A673 (cell line): Measurements from ENCODE around the gene CA5A. TPM values are rescaled to one million over a fixed set of nuclear protein-coding genes. Genes with fewer than 3 reads are reported as not detected.
"Not testable (repeated sequence)": the region's sequence is repeated elsewhere in the genome, so short reads cannot be mapped to it uniquely, and the experiment has no call there.

Experiments used
- BruUV-seq: library from RNA; stranded (reverse); fragments of 400-500 nt; replicated peaks from 2 replicates; lab custom pipeline; 2021; lab: Mats Ljungman, UMichigan
- CTCF ChIA-PET: fragments of 300-600 bp; sonication (Branson Sonifier 250); formaldehyde crosslinking; loops from one replicate; lab custom pipeline; 2022; ENCODE audit warnings: antibody characterized with exemption; lab: Charles Lee
- POLR2A ChIA-PET: fragments of 300-600 bp; sonication (Branson Sonifier 250); formaldehyde crosslinking; loops from one replicate; lab custom pipeline; 2022; ENCODE audit warnings: antibody characterized with exemption; ENCODE audit not compliant: low non-redundant PET; lab: Charles Lee
- DNase-seq: peaks from one replicate; pipeline ENCODE4 v3.0.0-alpha.2; 2015; ENCODE audit warnings: low spot score
- H3K27ac ChIP-seq: fragments of 200-600 bp; sonication (generic); 2 replicates; pipeline ENCODE4 v1.5.1; 2016; ENCODE audit warnings: mixed run types, low read depth, mild to moderate bottlenecking, mixed read lengths, antibody characterized with exemption, low read length; ENCODE audit not compliant: poor library complexity, severe bottlenecking
- H3K27me3 ChIP-seq: fragments of 200-600 bp; sonication (generic); replicated peaks from 2 replicates; pipeline ENCODE4 v1.6.1; 2017; ENCODE audit warnings: mixed run types, low read depth, mild to moderate bottlenecking, mixed read lengths, antibody characterized with exemption, low read length; ENCODE audit not compliant: insufficient read depth, poor library complexity
- H3K36me3 ChIP-seq: fragments of 200-600 bp; sonication (generic); 2 replicates; pipeline ENCODE4 v1.6.1; 2016; ENCODE audit warnings: mixed run types, mild to moderate bottlenecking, mixed read lengths, antibody characterized with exemption, low read length; ENCODE audit not compliant: insufficient read depth, poor library complexity, severe bottlenecking
- H3K4me1 ChIP-seq: fragments of 200-600 bp; sonication (generic); 2 replicates; pipeline ENCODE4 v1.6.1; 2017; ENCODE audit warnings: mixed run types, mild to moderate bottlenecking, mixed read lengths, antibody characterized with exemption, low read length; ENCODE audit not compliant: insufficient read depth, poor library complexity, severe bottlenecking
- H3K4me3 ChIP-seq: fragments of 200-600 bp; sonication (generic); 2 replicates; pipeline ENCODE4 v1.5.1; 2016; ENCODE audit warnings: low read depth, mixed run types, mild to moderate bottlenecking, mixed read lengths, low read length; ENCODE audit not compliant: poor library complexity, severe bottlenecking
- H3K9me3 ChIP-seq: fragments of 200-600 bp; sonication (generic); 2 replicates; pipeline ENCODE4 v1.6.1; 2016; ENCODE audit warnings: mixed run types, low read depth, mild to moderate bottlenecking, mixed read lengths, antibody characterized with exemption, low read length; ENCODE audit not compliant: poor library complexity, severe bottlenecking
- intact Hi-C: fragments of 100-400 bp; cut with micrococcal nuclease; formaldehyde crosslinking; loops from one replicate; pipeline ENCODE4 v1.10.0; 2022; ENCODE audit not compliant: unreplicated experiment
- total RNA-seq: library from RNA; stranded (reverse); gene quantifications from 2 replicates; pipeline ENCODE4 v1.2.3, GENCODE V29; 2021

Gene CA5A
- total RNA-seq, 1 experiment from 2014 or later, result not detected

- H3K9me3 ChIP-seq, H3K4me3 ChIP-seq, DNase-seq, H3K27me3 ChIP-seq, BruUV-seq, H3K36me3 ChIP-seq: not testable (repeated sequence)
- intact Hi-C loops, result loop anchor here (5.0 to 10.0 kb wide), 2 partner anchors 37 to 285 kb away; no protein-coding TSS in a partner anchor
- Histone ChIP-seq H3K27ac (peak overlapping the region; percentile 83), H3K4me1 (peaks cover 33% of the 10 kb centered on the region)
- ChIA-PET CTCF (interaction anchor here (2.3 to 7.7 kb wide), 2 partner anchors 20 to 90 kb away, joined by 9 to 98 read pairs; no protein-coding TSS in a partner anchor), POLR2A (interaction anchor here (0.6 kb wide), 3 partner anchors 21 to 235 kb away, joined by 4 to 8 read pairs (median 7); no protein-coding TSS in a partner anchor)
These were observed 66.4 kb downstream of the CA5A start for GRCh38 chr16:87869879-87870417.

GRCh38 chr16:87869061-87869878 lies 67.1 kb downstream of the CA5A start, which contains the start of gene SLC7A5:
SLC7A5 (minus strand) TSS chr16:87869507; CDS start chr16:87869422, 85 bp downstream.
- Histone ChIP-seq H3K36me3 (peaks cover 12% of the 10 kb centered on the region), H3K4me1 (peaks cover 28% of the 10 kb centered on the region), H3K27ac (peak within 1 kb of the TSS; percentile 83), H3K4me3 (peak within 1 kb of the TSS; percentile 74)
- ChIA-PET CTCF (interaction anchor here (7.7 kb wide), 1 partner anchor 89 kb away, joined by 98 read pairs; no protein-coding TSS in a partner anchor), POLR2A (interaction anchor here (0.6 to 1.3 kb wide), 4 partner anchors 16 to 235 kb away, joined by 4 to 8 read pairs (median 7); no protein-coding TSS in a partner anchor)
- peak; percentile 89 for DNase-seq
- H3K27me3 ChIP-seq, H3K9me3 ChIP-seq, BruUV-seq, intact Hi-C loops: not testable (repeated sequence)

- H3K27ac ChIP-seq, result peak overlapping the region; percentile 78
- peak; percentile 70 for DNase-seq
- H3K9me3 ChIP-seq, H3K27me3 ChIP-seq, intact Hi-C loops: not testable (repeated sequence)
- BruUV-seq, result TSS peak; percentile 57
- peak overlapping the region; percentile 74 for H3K4me3 ChIP-seq
- CTCF ChIA-PET, result interaction anchor here (0.6 to 7.7 kb wide), 2 partner anchors 89 to 96 kb away, joined by 6 to 98 read pairs; no protein-coding TSS in a partner anchor
- peaks cover 31% of the 10 kb centered on the region for H3K4me1 ChIP-seq
- POLR2A ChIA-PET, result interaction anchor here (0.7 to 1.3 kb wide), 2 partner anchors 15 to 47 kb away, joined by 3 to 7 read pairs; no protein-coding TSS in a partner anchor
- H3K36me3 ChIP-seq, result peaks cover 12% of the 10 kb centered on the region
These were observed 67.9 kb downstream of the CA5A start for GRCh38 chr16:87868254-87869029.

GRCh38 chr16:87865902-87866555 lies 70.3 kb downstream of the CA5A start:
- BruUV-seq, H3K27me3 ChIP-seq, intact Hi-C loops, DNase-seq, H3K9me3 ChIP-seq, H3K27ac ChIP-seq: not testable (repeated sequence)
- CTCF ChIA-PET, result interaction anchor here (7.7 kb wide), 1 partner anchor 86 kb away, joined by 98 read pairs; no protein-coding TSS in a partner anchor
- peak overlapping the region; percentile 74 for H3K4me3 ChIP-seq
- POLR2A ChIA-PET, result interaction anchor here (0.7 to 1.1 kb wide), 2 partner anchors 13 to 14 kb away, joined by 5 read pairs; no protein-coding TSS in a partner anchor
- peaks cover 40% of the 10 kb centered on the region for H3K4me1 ChIP-seq
- H3K36me3 ChIP-seq, result peaks cover 19% of the 10 kb centered on the region
